Type B pancreatic cell (in vitro differentiated cells): ENCODE data around the gene ETV6. TPM values are rescaled to one million over a fixed set of nuclear protein-coding genes. Genes with fewer than 3 reads are reported as not detected.

Source experiments
- DNase-seq: peaks from one replicate; pipeline ENCODE4 v3.0.0; 2021; ENCODE audit warnings: mixed read lengths; ENCODE audit not compliant: unreplicated experiment; ENCODE audit errors: extremely low spot score
- H3K27ac Mint-ChIP-seq: 2 replicates; pipeline ENCODE4 v1.8.0; 2021; ENCODE audit warnings: mild to moderate bottlenecking, mixed read lengths
- H3K27me3 Mint-ChIP-seq: 2 replicates; pipeline ENCODE4 v1.8.0; 2021; ENCODE audit warnings: mixed read lengths
- H3K36me3 Mint-ChIP-seq: 2 replicates; pipeline ENCODE4 v1.8.0; 2021; ENCODE audit warnings: mixed read lengths
- H3K4me1 Mint-ChIP-seq: one replicate; pipeline ENCODE4 v1.8.0; 2021; ENCODE audit warnings: mixed read lengths; ENCODE audit not compliant: unreplicated experiment
- H3K4me3 Mint-ChIP-seq: 2 replicates; pipeline ENCODE4 v1.8.0; 2021; ENCODE audit warnings: mild to moderate bottlenecking, mixed read lengths
- H3K9me3 Mint-ChIP-seq: 2 replicates; pipeline ENCODE4 v1.8.0; 2021; ENCODE audit warnings: mixed read lengths
- total RNA-seq: library from RNA; stranded (reverse); gene quantifications from 2 replicates; pipeline ENCODE4 v1.2.1, GENCODE V29; 2021; ENCODE audit warnings: low replicate concordance
- TF ChIP-seq, protein P1 (sequence below): fragments of 200-600 bp; sonication (generic); conservative IDR thresholded peaks from 2 replicates; pipeline ENCODE4 v1.5.0; 2021; ENCODE audit warnings: antibody characterized with exemption, mild to moderate bottlenecking

The ETV6 gene
- total RNA-seq, 1 donor from 2014 or later, result 26.5 TPM

DNA sequence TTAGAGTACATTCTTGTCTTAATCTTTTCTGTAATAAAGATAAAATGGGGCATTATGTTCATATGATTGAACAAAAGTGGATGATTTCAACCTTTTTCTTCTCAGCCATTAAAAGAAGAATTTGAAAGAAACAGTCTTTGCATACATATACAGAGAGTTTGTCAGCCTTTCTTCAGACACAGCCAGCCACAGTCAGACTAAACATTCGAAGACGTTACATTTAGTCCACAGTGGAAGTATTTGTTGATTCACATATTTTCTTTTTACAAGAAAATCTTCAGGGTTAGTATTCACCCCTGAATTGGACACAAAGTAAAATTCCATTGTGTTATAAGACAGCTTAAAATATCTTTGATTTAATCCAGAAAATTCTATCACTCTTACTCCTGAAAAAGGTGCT lies 36.2 kb downstream of the ETV6 start:
- peaks cover 30% of the 10 kb centered on the region for H3K4me1 Mint-ChIP-seq
- no peak overlapping the region for H3K4me3 Mint-ChIP-seq
- H3K27me3 Mint-ChIP-seq, result peaks cover 6% of the 10 kb centered on the region
- TF ChIP-seq, protein P1, sequence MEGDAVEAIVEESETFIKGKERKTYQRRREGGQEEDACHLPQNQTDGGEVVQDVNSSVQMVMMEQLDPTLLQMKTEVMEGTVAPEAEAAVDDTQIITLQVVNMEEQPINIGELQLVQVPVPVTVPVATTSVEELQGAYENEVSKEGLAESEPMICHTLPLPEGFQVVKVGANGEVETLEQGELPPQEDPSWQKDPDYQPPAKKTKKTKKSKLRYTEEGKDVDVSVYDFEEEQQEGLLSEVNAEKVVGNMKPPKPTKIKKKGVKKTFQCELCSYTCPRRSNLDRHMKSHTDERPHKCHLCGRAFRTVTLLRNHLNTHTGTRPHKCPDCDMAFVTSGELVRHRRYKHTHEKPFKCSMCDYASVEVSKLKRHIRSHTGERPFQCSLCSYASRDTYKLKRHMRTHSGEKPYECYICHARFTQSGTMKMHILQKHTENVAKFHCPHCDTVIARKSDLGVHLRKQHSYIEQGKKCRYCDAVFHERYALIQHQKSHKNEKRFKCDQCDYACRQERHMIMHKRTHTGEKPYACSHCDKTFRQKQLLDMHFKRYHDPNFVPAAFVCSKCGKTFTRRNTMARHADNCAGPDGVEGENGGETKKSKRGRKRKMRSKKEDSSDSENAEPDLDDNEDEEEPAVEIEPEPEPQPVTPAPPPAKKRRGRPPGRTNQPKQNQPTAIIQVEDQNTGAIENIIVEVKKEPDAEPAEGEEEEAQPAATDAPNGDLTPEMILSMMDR, result no peak
- H3K9me3 Mint-ChIP-seq, result peaks cover 6% of the 10 kb centered on the region
- H3K27ac Mint-ChIP-seq, result no peak overlapping the region
- no peak for DNase-seq
- H3K36me3 Mint-ChIP-seq, result peaks cover 37% of the 10 kb centered on the region

DNA sequence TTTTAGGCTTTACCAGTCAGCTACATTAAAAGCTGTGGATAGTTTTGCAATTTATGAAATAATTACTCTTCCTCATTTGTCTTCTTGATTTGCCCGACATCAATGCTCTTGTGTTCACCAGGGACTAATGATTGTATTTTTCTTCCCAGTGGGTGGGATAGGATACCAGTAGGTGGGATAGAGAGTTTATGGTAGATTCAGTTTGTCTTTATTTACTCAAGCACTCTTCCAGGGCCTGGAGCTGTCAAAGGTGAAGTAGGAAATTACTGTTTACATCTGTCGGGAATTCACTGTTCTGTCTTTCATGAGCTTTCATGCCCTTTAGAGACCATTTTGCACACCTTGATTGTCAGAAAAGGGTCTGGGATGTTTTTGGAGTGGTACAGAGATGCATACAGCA lies 36.6 kb downstream of the ETV6 start:
- Mint-ChIP-seq H3K9me3 (peaks cover 6% of the 10 kb centered on the region), H3K36me3 (peaks cover 37% of the 10 kb centered on the region), H3K27me3 (peaks cover 6% of the 10 kb centered on the region), H3K27ac (no peak overlapping the region), H3K4me3 (no peak overlapping the region), H3K4me1 (peaks cover 30% of the 10 kb centered on the region)
- DNase-seq, result no peak
- TF ChIP-seq, protein P1, result no peak

DNA sequence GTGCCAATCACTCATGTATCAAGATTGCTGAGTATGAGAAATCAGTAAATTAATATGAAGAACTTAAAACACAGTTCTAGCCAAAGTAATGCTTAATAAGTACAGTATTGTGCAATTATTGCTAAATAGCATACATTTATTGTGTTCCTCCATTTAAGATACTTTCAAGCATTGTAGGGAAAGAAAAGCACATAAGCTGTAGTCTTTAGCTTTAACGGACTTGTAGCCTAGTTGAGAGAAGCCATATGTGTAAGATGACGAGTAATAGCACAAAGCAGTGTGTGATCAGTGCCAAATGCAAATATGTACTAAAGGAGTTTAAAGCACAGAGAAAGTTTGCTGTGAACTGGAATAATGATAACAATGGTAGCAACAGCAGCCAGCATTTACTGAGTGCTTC lies 38.1 kb downstream of the ETV6 start:
- DNase-seq, result no peak
- Mint-ChIP-seq H3K36me3 (peaks cover 36% of the 10 kb centered on the region), H3K9me3 (peaks cover 6% of the 10 kb centered on the region), H3K4me3 (no peak overlapping the region), H3K4me1 (peaks cover 30% of the 10 kb centered on the region), H3K27ac (peak overlapping the region; percentile 63), H3K27me3 (peaks cover 6% of the 10 kb centered on the region)
- TF ChIP-seq, protein P1, result no peak

DNA sequence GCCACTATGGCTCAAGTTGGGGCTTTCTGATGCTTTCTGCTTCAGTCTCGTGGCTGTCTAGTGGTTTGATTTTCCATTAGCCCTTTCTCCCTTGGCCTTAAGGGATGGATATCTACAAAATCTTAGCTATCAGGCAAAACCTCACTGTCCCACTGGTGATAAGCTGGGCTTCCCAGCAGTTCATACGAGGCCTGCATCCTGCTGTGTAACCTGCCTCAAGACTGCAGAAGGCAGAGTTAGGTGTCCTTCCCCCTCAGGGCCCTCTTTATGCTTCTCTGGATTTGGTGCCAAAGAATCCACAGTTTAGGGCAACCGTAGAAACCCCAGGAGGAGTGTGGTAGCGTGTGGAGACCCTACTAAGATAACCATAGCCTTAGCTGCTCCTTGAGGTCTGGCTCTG lies 38.9 kb downstream of the ETV6 start:
- no peak for DNase-seq
- Mint-ChIP-seq H3K27me3 (peaks cover 6% of the 10 kb centered on the region), H3K36me3 (peaks cover 32% of the 10 kb centered on the region), H3K4me1 (peaks cover 27% of the 10 kb centered on the region), H3K4me3 (no peak overlapping the region), H3K9me3 (peaks cover 6% of the 10 kb centered on the region), H3K27ac (no peak overlapping the region)
- TF ChIP-seq, protein P1, result no peak

DNA sequence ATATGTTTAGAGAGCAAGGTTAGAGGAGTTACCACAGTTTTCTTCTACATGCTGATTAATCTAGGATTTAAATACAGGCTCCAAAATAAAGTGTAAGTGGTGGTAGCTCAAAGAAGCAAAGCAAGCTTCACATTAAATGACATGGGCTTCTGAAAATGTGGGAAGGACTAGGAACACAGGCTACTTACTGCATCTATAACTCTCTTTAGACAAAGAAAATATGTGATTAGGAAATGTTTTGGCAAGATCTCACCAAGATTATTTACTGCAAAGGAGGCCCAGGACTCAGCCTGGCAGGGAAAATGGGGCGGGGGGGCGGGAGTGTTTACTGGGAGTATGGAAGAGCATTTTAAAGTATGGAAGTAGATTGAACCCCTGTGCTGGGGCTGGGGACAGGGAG lies 39.4 kb downstream of the ETV6 start:
- Mint-ChIP-seq H3K27me3 (peaks cover 6% of the 10 kb centered on the region), H3K36me3 (peaks cover 29% of the 10 kb centered on the region), H3K4me3 (no peak overlapping the region), H3K27ac (peak overlapping the region; percentile 22), H3K9me3 (peaks cover 6% of the 10 kb centered on the region), H3K4me1 (peaks cover 23% of the 10 kb centered on the region)
- TF ChIP-seq, protein P1, result no peak
- no peak for DNase-seq
